ENCODE measurements around the gene TNRC6C. TPM values are rescaled to one million over a fixed set of nuclear protein-coding genes. Genes with fewer than 3 reads are reported as not detected.

TNRC6C gene
- total and polyA plus RNA-seq, 2 experiments from 2014 or later = 10.1 to 16.6 TPM

DNA sequence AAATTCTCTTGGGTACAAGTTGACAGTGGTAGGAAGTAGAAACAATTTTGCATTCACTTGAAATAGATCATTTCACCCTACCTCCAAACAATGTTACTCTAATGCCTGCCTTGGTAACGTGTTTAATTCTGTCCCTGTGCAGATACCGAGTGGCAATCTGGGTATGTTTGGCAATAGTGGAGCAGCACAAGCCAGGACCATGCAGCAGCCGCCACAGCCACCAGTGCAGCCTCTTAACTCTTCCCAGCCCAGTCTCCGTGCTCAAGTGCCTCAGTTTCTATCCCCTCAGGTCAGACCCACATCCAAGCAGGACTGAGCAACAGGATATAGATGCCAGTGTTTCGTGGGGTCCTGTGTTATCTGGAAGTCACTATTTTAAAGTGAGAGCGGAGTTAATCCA lies 120.8 kb downstream of the TNRC6C start:
- no peaks in the 10 kb centered on the region for H3K79me2 ChIP-seq (replicated peaks; ENCODE audit: insufficient read depth)
- H4K20me1 ChIP-seq (replicated peaks; ENCODE audit: insufficient read depth) = 0 out of 2 replicates have a peak, but pooled peaks cover 6% of the 10 kb centered on the region
- H3K27me3 ChIP-seq (ENCODE audit: insufficient read depth) = no peaks in the 10 kb centered on the region
- no peaks in the 10 kb centered on the region for H3K9me2 ChIP-seq (ENCODE audit: insufficient read depth)
- H3K4me3 Mint-ChIP-seq = no peak overlapping the region
- H3K4me1 ChIP-seq (ENCODE audit: insufficient read depth) = no peaks in the 10 kb centered on the region
- no peaks in the 10 kb centered on the region for H3K9me3 Mint-ChIP-seq
- peaks cover 65% of the 10 kb centered on the region for H3K36me3 Mint-ChIP-seq (ENCODE audit: low read depth)
- TF ChIP-seq, protein P1, sequence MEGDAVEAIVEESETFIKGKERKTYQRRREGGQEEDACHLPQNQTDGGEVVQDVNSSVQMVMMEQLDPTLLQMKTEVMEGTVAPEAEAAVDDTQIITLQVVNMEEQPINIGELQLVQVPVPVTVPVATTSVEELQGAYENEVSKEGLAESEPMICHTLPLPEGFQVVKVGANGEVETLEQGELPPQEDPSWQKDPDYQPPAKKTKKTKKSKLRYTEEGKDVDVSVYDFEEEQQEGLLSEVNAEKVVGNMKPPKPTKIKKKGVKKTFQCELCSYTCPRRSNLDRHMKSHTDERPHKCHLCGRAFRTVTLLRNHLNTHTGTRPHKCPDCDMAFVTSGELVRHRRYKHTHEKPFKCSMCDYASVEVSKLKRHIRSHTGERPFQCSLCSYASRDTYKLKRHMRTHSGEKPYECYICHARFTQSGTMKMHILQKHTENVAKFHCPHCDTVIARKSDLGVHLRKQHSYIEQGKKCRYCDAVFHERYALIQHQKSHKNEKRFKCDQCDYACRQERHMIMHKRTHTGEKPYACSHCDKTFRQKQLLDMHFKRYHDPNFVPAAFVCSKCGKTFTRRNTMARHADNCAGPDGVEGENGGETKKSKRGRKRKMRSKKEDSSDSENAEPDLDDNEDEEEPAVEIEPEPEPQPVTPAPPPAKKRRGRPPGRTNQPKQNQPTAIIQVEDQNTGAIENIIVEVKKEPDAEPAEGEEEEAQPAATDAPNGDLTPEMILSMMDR (conservative IDR thresholded peaks at IDR 0.05; ENCODE audit: low read depth in 2 of 2) = no peak
- no peak for TF ChIP-seq JUNB (IDR thresholded peaks at IDR 0.05; ENCODE audit: unreplicated experiment)
- no peak for TF ChIP-seq ZNF462 (CRISPR knock-in tag; IDR thresholded peaks at IDR 0.05)
- TF ChIP-seq POLR2AphosphoS5 (IDR thresholded peaks at IDR 0.05; ENCODE audit: low read depth) = no peak
- TF ChIP-seq ZNF114 (CRISPR knock-in tag; IDR thresholded peaks at IDR 0.05) = no peak
- no peak for TF ChIP-seq ZNF331 (CRISPR knock-in tag; IDR thresholded peaks at IDR 0.05; ENCODE audit: low read depth)
- TF ChIP-seq STAT1 (IDR thresholded peaks at IDR 0.05; ENCODE audit: unreplicated experiment) = no peak
- TF ChIP-seq NANOG (IDR thresholded peaks at IDR 0.05; ENCODE audit: borderline replicate concordance) = no peak
- TF ChIP-seq ETS1 (IDR thresholded peaks at IDR 0.05) = no peak
- TF ChIP-seq EZH2 (IDR thresholded peaks at IDR 0.05; ENCODE audit: low read depth, unreplicated experiment) = no peak
- no peak for TF ChIP-seq REST (IDR thresholded peaks at IDR 0.05; ENCODE audit: unreplicated experiment)
- TF ChIP-seq CREB1 (CRISPR knock-in tag; IDR thresholded peaks at IDR 0.05; ENCODE audit: low read depth) = no peak
- 0 out of 2 replicates have a peak, but pooled peaks cover 2% of the 10 kb centered on the region for H3F3A ChIP-seq (replicated peaks; ENCODE audit: low read depth)
- no peak overlapping the region for H3K27ac Mint-ChIP-seq
- no peak overlapping the region for H3K4me2 ChIP-seq
- H3K36me3 ChIP-seq (ENCODE audit: insufficient read depth) = peaks cover 32% of the 10 kb centered on the region
- peaks cover 6% of the 10 kb centered on the region for H3K27me3 Mint-ChIP-seq (ENCODE audit: insufficient read depth, low read depth, poor library complexity)
- no peak overlapping the region for H2AFZ ChIP-seq
- no peak overlapping the region for H3K27ac ChIP-seq (ENCODE audit: low read depth)
- ATAC-seq = no peak
- no peaks in the 10 kb centered on the region for H3K4me1 Mint-ChIP-seq
- H3K4me3 ChIP-seq = no peak overlapping the region
- DNase-seq (ENCODE audit: low spot score) = no peak

Data from GM23338 (cell line).